Liver (tissue), 9 donors: ENCODE measurements around the gene NDUFB2. TPM values are rescaled to one million over a fixed set of nuclear protein-coding genes. Genes with fewer than 3 reads are reported as not detected.

Experiments
- DNase-seq: peaks from one replicate; pipeline ENCODE4 v3.0.0-alpha.2; 2017; ENCODE audit warnings: low spot score
- H3K27ac ChIP-seq, 2 donors: one replicate each; pipeline ENCODE4 v1.7.0; 2013; ENCODE audit warnings: inconsistent platforms in 2 of 2, low read length in 2 of 2, control low read depth in 1 of 2, low read depth in 1 of 2, mild to moderate bottlenecking in 1 of 2
- H3K27me3 ChIP-seq, 4 donors: one replicate each; pipeline versions ENCODE4 v1.6.1 to v1.7.0; 2013; ENCODE audit warnings: low read length in 3 of 4, inconsistent platforms in 1 of 4, mild to moderate bottlenecking in 1 of 4, moderate library complexity in 1 of 4; ENCODE audit not compliant: control insufficient read depth in 4 of 4, insufficient read depth in 4 of 4
- H3K36me3 ChIP-seq, 4 donors: one replicate each; pipeline versions ENCODE4 v1.6.1 to v1.7.0; 2013; ENCODE audit warnings: low read length in 3 of 4, mild to moderate bottlenecking in 3 of 4, low read depth in 1 of 4, moderate library complexity in 1 of 4; ENCODE audit not compliant: control insufficient read depth in 4 of 4, insufficient read depth in 3 of 4
- H3K4me1 ChIP-seq, 4 donors: one replicate each; pipeline versions ENCODE4 v1.6.1 to v1.7.0; 2013; ENCODE audit warnings: low read length in 3 of 4, mild to moderate bottlenecking in 3 of 4, moderate library complexity in 1 of 4; ENCODE audit not compliant: control insufficient read depth in 4 of 4, insufficient read depth in 4 of 4
- H3K4me3 ChIP-seq, 3 donors: one replicate each; pipeline versions ENCODE4 v1.6.1 to v1.7.0; 2013; ENCODE audit warnings: low read length in 3 of 3, control low read depth in 1 of 3, low read depth in 1 of 3, mild to moderate bottlenecking in 1 of 3
- H3K9ac ChIP-seq, 2 donors: one replicate each; pipeline ENCODE4 v1.7.0; 2013; ENCODE audit warnings: low read length in 2 of 2, mild to moderate bottlenecking in 2 of 2, moderate library complexity in 2 of 2, control low read depth in 1 of 2, low read depth in 1 of 2
- H3K9me3 ChIP-seq, 4 donors: one replicate each; pipeline versions ENCODE4 v1.6.1 to v1.7.0; 2013; ENCODE audit warnings: low read length in 3 of 4; ENCODE audit not compliant: control insufficient read depth in 4 of 4
- ATF3 ChIP-seq: IDR thresholded peaks from 2 replicates; pipeline ENCODE4 v1.6.1; 2016; ENCODE audit warnings: antibody characterized with exemption
- CTCF ChIP-seq: fragments of 150-350 bp; IDR thresholded peaks from 2 replicates; pipeline ENCODE4 v1.5.1; 2017; ENCODE audit warnings: improper control_type of control experiment, low read depth, low read length; ENCODE audit not compliant: missing input control
- EGR1 ChIP-seq, 2 donors: IDR thresholded peaks; 2 replicates each; pipeline ENCODE4 v1.6.1; 2016 to 2018; ENCODE audit warnings: antibody characterized with exemption in 2 of 2, low read depth in 2 of 2
- FOXA1 ChIP-seq: IDR thresholded peaks from 2 replicates; pipeline ENCODE4 v1.6.1; 2016; ENCODE audit warnings: antibody characterized with exemption
- HNF4G ChIP-seq: IDR thresholded peaks from 2 replicates; pipeline ENCODE4 v1.6.1; 2016; ENCODE audit warnings: antibody characterized with exemption
- JUND ChIP-seq, 2 donors: IDR thresholded peaks; 2 replicates each; pipeline ENCODE4 v1.6.1; 2016; ENCODE audit warnings: antibody characterized with exemption in 2 of 2
- MAX ChIP-seq: IDR thresholded peaks from 2 replicates; pipeline ENCODE4 v1.6.1; 2016; ENCODE audit warnings: antibody characterized with exemption
- NR2F2 ChIP-seq: IDR thresholded peaks from 2 replicates; pipeline ENCODE4 v1.6.1; 2016; ENCODE audit warnings: antibody characterized with exemption
- RAD21 ChIP-seq, 2 donors: IDR thresholded peaks; 2 replicates each; pipeline ENCODE4 v1.6.1; 2016; ENCODE audit warnings: antibody characterized with exemption in 2 of 2, mild to moderate bottlenecking in 2 of 2
- REST ChIP-seq: IDR thresholded peaks from 2 replicates; pipeline ENCODE4 v1.6.1; 2016; ENCODE audit warnings: antibody characterized with exemption, mild to moderate bottlenecking
- RXRA ChIP-seq, 2 donors: IDR thresholded peaks; 2 replicates each; pipeline ENCODE4 v1.6.1; 2017 to 2018; ENCODE audit warnings: antibody characterized with exemption in 2 of 2, mild to moderate bottlenecking in 1 of 2
- SP1 ChIP-seq: IDR thresholded peaks from 2 replicates; pipeline ENCODE4 v1.6.1; 2018; ENCODE audit warnings: antibody characterized with exemption, mild to moderate bottlenecking
- YY1 ChIP-seq: IDR thresholded peaks from 2 replicates; pipeline ENCODE4 v1.6.1; 2016; ENCODE audit warnings: antibody characterized with exemption, mild to moderate bottlenecking
- WGBS: extraction: QIAGEN DNeasy Blood & Tissue Kit; methylation state at CpG from one replicate; pipeline ENCODE4 v1.1.7; 2013; 5-methylcytosine and 5-hydroxymethylcytosine counted together
- polyA plus RNA-seq, 2 donors: library from polyadenylated mRNA; stranded (reverse) in 1 of 2; unstranded in 1 of 2; fragments of 200-250 nt in 1 of 2; fragments of >200 nt in 1 of 2; fragmentation: Nextera tagmentation in 1 of 2; extraction: Ambion mirVana in 1 of 2; gene quantifications; one replicate each; pipeline versions ENCODE4 v1.2.1 to v1.2.3, GENCODE V29; 2013 to 2015
- total RNA-seq, 2 donors: library from RNA; depleted of rRNA; stranded (reverse); fragments of >200 nt; gene quantifications; one replicate each; pipeline ENCODE4 v1.2.3, GENCODE V29; 2014
- TF ChIP-seq, protein P1 (sequence below): IDR thresholded peaks from 2 replicates; pipeline ENCODE4 v1.6.1; 2016; ENCODE audit warnings: antibody characterized with exemption
- donor health status: healthy.
- donor health status: healthy.
- donor health status: healthy.
- donor health status: healthy.
- donor health status: healthy.

Gene NDUFB2
- total and polyA plus RNA-seq, 4 donors: 60.4 to 435 (median 150) TPM

GRCh38 chr7:140649556-140650205 lies 46.8 kb upstream of the NDUFB2 start:
- no peak overlapping the region for H3K9ac ChIP-seq
- no peak for DNase-seq
- H3K27me3 ChIP-seq: no peaks in the 10 kb centered on the region
- TF ChIP-seq NR2F2 (no peak), MAX (no peak)
- H3K36me3 ChIP-seq: no peaks in the 10 kb centered on the region
- H3K4me1 ChIP-seq: peaks cover 0 to 12% (median 7%) of the 10 kb centered on the region in 4 donors
- no peaks in the 10 kb centered on the region for H3K9me3 ChIP-seq
- H3K27ac ChIP-seq: no peak overlapping the region
- H3K4me3 ChIP-seq: no peak overlapping the region
- WGBS: 86% methylated on average over 6 of the region's 6 CpGs

DNA sequence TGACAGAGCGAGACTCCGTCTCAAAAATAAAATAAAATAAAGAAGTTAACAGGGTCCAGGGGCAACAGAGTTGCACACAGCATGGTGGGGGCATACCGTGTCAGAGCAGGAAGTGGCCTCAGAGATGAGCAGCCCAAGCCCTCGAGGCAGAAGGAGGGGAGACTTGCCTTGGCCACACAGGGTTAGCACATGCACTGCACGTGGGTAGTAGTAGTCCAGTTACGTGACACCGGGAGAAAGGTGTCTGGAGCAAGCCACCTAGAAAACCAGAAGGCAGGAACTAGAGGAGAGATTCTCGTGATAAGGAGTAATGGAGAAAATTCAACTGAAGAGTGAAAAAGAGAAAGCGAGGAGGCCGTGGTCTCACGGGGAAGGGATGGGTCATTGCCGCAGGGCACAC lies 46.1 kb upstream of the NDUFB2 start:
- Histone ChIP-seq H3K36me3 (no peaks in the 10 kb centered on the region), H3K4me1 (peaks cover 0 to 12% (median 7%) of the 10 kb centered on the region in 4 donors), H3K27me3 (no peaks in the 10 kb centered on the region), H3K27ac (no peak overlapping the region), H3K4me3 (no peak overlapping the region), H3K9me3 (no peaks in the 10 kb centered on the region), H3K9ac (no peak overlapping the region)
- TF ChIP-seq, protein P1, sequence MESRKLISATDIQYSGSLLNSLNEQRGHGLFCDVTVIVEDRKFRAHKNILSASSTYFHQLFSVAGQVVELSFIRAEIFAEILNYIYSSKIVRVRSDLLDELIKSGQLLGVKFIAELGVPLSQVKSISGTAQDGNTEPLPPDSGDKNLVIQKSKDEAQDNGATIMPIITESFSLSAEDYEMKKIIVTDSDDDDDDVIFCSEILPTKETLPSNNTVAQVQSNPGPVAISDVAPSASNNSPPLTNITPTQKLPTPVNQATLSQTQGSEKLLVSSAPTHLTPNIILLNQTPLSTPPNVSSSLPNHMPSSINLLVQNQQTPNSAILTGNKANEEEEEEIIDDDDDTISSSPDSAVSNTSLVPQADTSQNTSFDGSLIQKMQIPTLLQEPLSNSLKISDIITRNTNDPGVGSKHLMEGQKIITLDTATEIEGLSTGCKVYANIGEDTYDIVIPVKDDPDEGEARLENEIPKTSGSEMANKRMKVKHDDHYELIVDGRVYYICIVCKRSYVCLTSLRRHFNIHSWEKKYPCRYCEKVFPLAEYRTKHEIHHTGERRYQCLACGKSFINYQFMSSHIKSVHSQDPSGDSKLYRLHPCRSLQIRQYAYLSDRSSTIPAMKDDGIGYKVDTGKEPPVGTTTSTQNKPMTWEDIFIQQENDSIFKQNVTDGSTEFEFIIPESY: no peak
- no peak for TF ChIP-seq RXRA (IDR thresholded peaks at IDR 0.05)
- no peak for TF ChIP-seq YY1
- no peak for TF ChIP-seq HNF4G
- TF ChIP-seq RAD21 (IDR thresholded peaks at IDR 0.05): no peak
- no peak for TF ChIP-seq JUND (IDR thresholded peaks at IDR 0.05)
- no peak for TF ChIP-seq MAX
- no peak for TF ChIP-seq CTCF
- TF ChIP-seq SP1: no peak
- no peak for TF ChIP-seq FOXA1
- TF ChIP-seq REST: no peak
- TF ChIP-seq ATF3: no peak
- TF ChIP-seq EGR1 (IDR thresholded peaks at IDR 0.05; ENCODE audit: low read depth in 2 of 2): no peak
- DNase-seq: no peak
- WGBS: 87% methylated on average over 12 of the region's 12 CpGs
